ENCODE measurements around the gene REXO4.

GRCh38 chr9:133465984-133466383 lies 48.2 kb upstream of the REXO4 start:
- no peak for TF ChIP-seq ZKSCAN1 (IDR thresholded peaks at IDR 0.05; ENCODE audit: low read depth, low read length)
- no peak for TF ChIP-seq BRF2 (IDR thresholded peaks at IDR 0.05; ENCODE audit: borderline replicate concordance, insufficient read depth, insufficient read length)
- TF ChIP-seq FOXK2 (conservative IDR thresholded peaks at IDR 0.05 in 1 of 2, IDR thresholded peaks at IDR 0.05 in 1 of 2; ENCODE audit: low read depth in 2 of 2): no peak
- TF ChIP-seq CCAR2 (IDR thresholded peaks at IDR 0.05; ENCODE audit: low read depth, low read length): no peak
- no peak for TF ChIP-seq ELK1 (CRISPR knock-in tag; IDR thresholded peaks at IDR 0.05)
- no peak for TF ChIP-seq SMC3 (conservative IDR thresholded peaks at IDR 0.05; ENCODE audit: insufficient read depth, low read depth, low read length)
- TF ChIP-seq PHF8 (IDR thresholded peaks at IDR 0.05; ENCODE audit: borderline replicate concordance, low read length): no peak
- no peak for TF ChIP-seq POLR2A (conservative IDR thresholded peaks at IDR 0.05)
- no peak for TF ChIP-seq BRD4 (IDR thresholded peaks at IDR 0.05)
- TF ChIP-seq STAT6 (CRISPR knock-in tag; IDR thresholded peaks at IDR 0.05): no peak
- TF ChIP-seq CTCF (IDR thresholded peaks at IDR 0.05 in 2 of 3, conservative IDR thresholded peaks at IDR 0.05 in 1 of 3; ENCODE audit: insufficient read depth in 2 of 3, low read depth in 1 of 3, low read length in 3 of 3): no peak
- TF ChIP-seq ZNF277 (CRISPR knock-in tag; IDR thresholded peaks at IDR 0.05; ENCODE audit: borderline replicate concordance): no peak
- no peak for TF ChIP-seq YY1 (IDR thresholded peaks at IDR 0.05; ENCODE audit: borderline replicate concordance in 1 of 3, control insufficient read depth in 1 of 3, extremely low read depth in 1 of 3, insufficient read depth in 3 of 3, insufficient read length in 1 of 3, insufficient replicate concordance in 2 of 3, low read depth in 1 of 3, low read length in 2 of 3)
